ENCODE measurements around the gene ZNF546.

The ZNF546 gene

GRCh38 chr19:39996811-39997637 lies at the start of gene ZNF546:
TSS of gene ZNF546 (plus strand) at chr19:39997060. CDS start at chr19:39998327, 1,267 bp downstream.
- H3K79me2 ChIP-seq (ENCODE audit: insufficient read depth, low read length) = peaks cover 47% of the 10 kb centered on the region
- H3K4me3 ChIP-seq (ENCODE audit: insufficient read depth, low read length, poor library complexity, severe bottlenecking) = peak within 1 kb of the TSS; percentile 84
- peak within 1 kb of the TSS; percentile 95 for H3K4me2 ChIP-seq (ENCODE audit: low read depth, low read length, poor library complexity, severe bottlenecking)
- no peaks in the 10 kb centered on the region for H4K20me1 ChIP-seq (ENCODE audit: low read depth, low read length)
- peaks cover 16% of the 10 kb centered on the region for H3K36me3 ChIP-seq (ENCODE audit: low read length)
- peaks cover 21% of the 10 kb centered on the region for H3K9me3 ChIP-seq (ENCODE audit: insufficient read depth, low read length)
- H2AFZ ChIP-seq (ENCODE audit: low read depth, low read length, severe bottlenecking) = peak within 1 kb of the TSS; percentile 87
- peak within 1 kb of the TSS; percentile 79 for H3K9ac ChIP-seq (ENCODE audit: low read length)
- TF ChIP-seq CTCF (IDR thresholded peaks at IDR 0.05; ENCODE audit: insufficient read depth, low read length, poor library complexity, severe bottlenecking) = no peak
- no peak for TF ChIP-seq EZH2phosphoT487 (conservative IDR thresholded peaks at IDR 0.05; ENCODE audit: low read length)
- H3F3A ChIP-seq (ENCODE audit: insufficient read depth) = no peaks in the 10 kb centered on the region
- H3K9me2 ChIP-seq (replicated peaks; ENCODE audit: insufficient read depth, low read length) = no peaks in the 10 kb centered on the region
- H3K27me3 ChIP-seq (ENCODE audit: low read length) = no peaks in the 10 kb centered on the region
- H3K27ac ChIP-seq (ENCODE audit: low read depth, low read length) = peak within 1 kb of the TSS; percentile 60

GRCh38 chr19:39949026-39949747 lies 47.7 kb upstream of the ZNF546 start:
- no peaks in the 10 kb centered on the region; the same call in 1 of the 2 replicates for H3K36me3 ChIP-seq (ENCODE audit: low read length)
- TF ChIP-seq CTCF (IDR thresholded peaks at IDR 0.05; ENCODE audit: insufficient read depth, low read length, poor library complexity, severe bottlenecking) (no peak), EZH2phosphoT487 (conservative IDR thresholded peaks at IDR 0.05; ENCODE audit: low read length) (no peak)

GRCh38 chr19:39951065-39951650 lies 45.7 kb upstream of the ZNF546 start:
- Histone ChIP-seq H4K20me1 (ENCODE audit: low read depth, low read length) (no peaks in the 10 kb centered on the region), H3K27me3 (ENCODE audit: low read length) (no peaks in the 10 kb centered on the region), H3K79me2 (ENCODE audit: insufficient read depth, low read length) (peaks cover 29% of the 10 kb centered on the region), H3K9me2 (replicated peaks; ENCODE audit: insufficient read depth, low read length) (no peaks in the 10 kb centered on the region), H3K4me3 (ENCODE audit: insufficient read depth, low read length, poor library complexity, severe bottlenecking) (peak overlapping the region; percentile 53), H2AFZ (ENCODE audit: low read depth, low read length, severe bottlenecking) (no peak overlapping the region), H3K4me2 (ENCODE audit: low read depth, low read length, poor library complexity, severe bottlenecking) (peak overlapping the region; percentile 93), H3K27ac (ENCODE audit: low read depth, low read length) (peak overlapping the region; percentile 97), H3K9ac (ENCODE audit: low read length) (peak overlapping the region; percentile 66), H3F3A (ENCODE audit: insufficient read depth) (peaks cover 19% of the 10 kb centered on the region), H3K9me3 (ENCODE audit: insufficient read depth, low read length) (no peaks in the 10 kb centered on the region), H3K36me3 (ENCODE audit: low read length) (no peaks in the 10 kb centered on the region; the same call in 1 of the 2 replicates)
- no peak for TF ChIP-seq CTCF (IDR thresholded peaks at IDR 0.05; ENCODE audit: insufficient read depth, low read length, poor library complexity, severe bottlenecking)
- no peak for TF ChIP-seq EZH2phosphoT487 (conservative IDR thresholded peaks at IDR 0.05; ENCODE audit: low read length)

More at GRCh38 chr19:39949026-39949747, 47.7 kb upstream of the ZNF546 start:
- Histone ChIP-seq H3K4me3 (ENCODE audit: insufficient read depth, low read length, poor library complexity, severe bottlenecking) (no peak overlapping the region), H3K4me2 (ENCODE audit: low read depth, low read length, poor library complexity, severe bottlenecking) (no peak overlapping the region), H3K27ac (ENCODE audit: low read depth, low read length) (peak overlapping the region; percentile 40; the same call in 1 of the 2 replicates), H3K9ac (ENCODE audit: low read length) (no peak overlapping the region), H3K79me2 (ENCODE audit: insufficient read depth, low read length) (peaks cover 29% of the 10 kb centered on the region), H4K20me1 (ENCODE audit: low read depth, low read length) (no peaks in the 10 kb centered on the region), H3K9me3 (ENCODE audit: insufficient read depth, low read length) (no peaks in the 10 kb centered on the region), H3F3A (ENCODE audit: insufficient read depth) (peaks cover 12% of the 10 kb centered on the region), H2AFZ (ENCODE audit: low read depth, low read length, severe bottlenecking) (no peak overlapping the region), H3K27me3 (ENCODE audit: low read length) (no peaks in the 10 kb centered on the region), H3K9me2 (replicated peaks; ENCODE audit: insufficient read depth, low read length) (no peaks in the 10 kb centered on the region)

Data from SU-DHL-6 (cell line).